ENCODE measurements around the gene RAB40C. TPM values are rescaled to one million over a fixed set of nuclear protein-coding genes. Genes with fewer than 3 reads are reported as not detected.

The RAB40C gene
- total and polyA plus RNA-seq, 4 donors = 6.1 to 11.0 (median 9.2) TPM

GRCh38 chr16:572865-573650, 16.8 kb upstream of the RAB40C start:
- Histone ChIP-seq H3K27ac (ENCODE audit: low read depth in 1 of 2, low read length in 2 of 2) (no peak overlapping the region), H3K36me3 (ENCODE audit: control insufficient read depth in 4 of 4, insufficient read depth in 3 of 4, low read depth in 1 of 4, low read length in 3 of 4) (peaks cover 0 to 7% (median under 1%) of the 10 kb centered on the region in 4 donors), H3K9me3 (ENCODE audit: control insufficient read depth in 4 of 4, low read length in 3 of 4) (no peaks in the 10 kb centered on the region), H3K4me3 (ENCODE audit: low read depth in 1 of 3, low read length in 3 of 3) (no peak overlapping the region), H3K27me3 (ENCODE audit: control insufficient read depth in 4 of 4, insufficient read depth in 4 of 4, low read length in 3 of 4) (no peaks in the 10 kb centered on the region), H3K4me1 (ENCODE audit: control insufficient read depth in 4 of 4, insufficient read depth in 4 of 4, low read length in 3 of 4) (peaks cover 5 to 34% (median 16%) of the 10 kb centered on the region in 4 donors), H3K9ac (ENCODE audit: low read depth in 1 of 2, low read length in 2 of 2) (no peak overlapping the region)
- 90% methylated on average over 27 of the region's 27 CpGs for WGBS
- no peak for DNase-seq (ENCODE audit: low spot score)
- TF ChIP-seq, protein P1, sequence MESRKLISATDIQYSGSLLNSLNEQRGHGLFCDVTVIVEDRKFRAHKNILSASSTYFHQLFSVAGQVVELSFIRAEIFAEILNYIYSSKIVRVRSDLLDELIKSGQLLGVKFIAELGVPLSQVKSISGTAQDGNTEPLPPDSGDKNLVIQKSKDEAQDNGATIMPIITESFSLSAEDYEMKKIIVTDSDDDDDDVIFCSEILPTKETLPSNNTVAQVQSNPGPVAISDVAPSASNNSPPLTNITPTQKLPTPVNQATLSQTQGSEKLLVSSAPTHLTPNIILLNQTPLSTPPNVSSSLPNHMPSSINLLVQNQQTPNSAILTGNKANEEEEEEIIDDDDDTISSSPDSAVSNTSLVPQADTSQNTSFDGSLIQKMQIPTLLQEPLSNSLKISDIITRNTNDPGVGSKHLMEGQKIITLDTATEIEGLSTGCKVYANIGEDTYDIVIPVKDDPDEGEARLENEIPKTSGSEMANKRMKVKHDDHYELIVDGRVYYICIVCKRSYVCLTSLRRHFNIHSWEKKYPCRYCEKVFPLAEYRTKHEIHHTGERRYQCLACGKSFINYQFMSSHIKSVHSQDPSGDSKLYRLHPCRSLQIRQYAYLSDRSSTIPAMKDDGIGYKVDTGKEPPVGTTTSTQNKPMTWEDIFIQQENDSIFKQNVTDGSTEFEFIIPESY (IDR thresholded peaks at IDR 0.05) = no peak
- TF ChIP-seq GABPA (IDR thresholded peaks at IDR 0.05 in 1 of 2, conservative IDR thresholded peaks at IDR 0.05 in 1 of 2) (no peak), YY1 (IDR thresholded peaks at IDR 0.05) (no peak), MAX (IDR thresholded peaks at IDR 0.05) (no peak), EGR1 (IDR thresholded peaks at IDR 0.05; ENCODE audit: low read depth in 2 of 2) (no peak), CTCF (IDR thresholded peaks at IDR 0.05; ENCODE audit: low read depth, low read length, missing input control) (no peak), NR2F2 (IDR thresholded peaks at IDR 0.05) (no peak), REST (IDR thresholded peaks at IDR 0.05) (no peak), HNF4A (conservative IDR thresholded peaks at IDR 0.05) (no peak)
- TF ChIP-seq, protein P2, sequence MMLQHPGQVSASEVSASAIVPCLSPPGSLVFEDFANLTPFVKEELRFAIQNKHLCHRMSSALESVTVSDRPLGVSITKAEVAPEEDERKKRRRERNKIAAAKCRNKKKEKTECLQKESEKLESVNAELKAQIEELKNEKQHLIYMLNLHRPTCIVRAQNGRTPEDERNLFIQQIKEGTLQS (IDR thresholded peaks at IDR 0.05) = no peak

DNA sequence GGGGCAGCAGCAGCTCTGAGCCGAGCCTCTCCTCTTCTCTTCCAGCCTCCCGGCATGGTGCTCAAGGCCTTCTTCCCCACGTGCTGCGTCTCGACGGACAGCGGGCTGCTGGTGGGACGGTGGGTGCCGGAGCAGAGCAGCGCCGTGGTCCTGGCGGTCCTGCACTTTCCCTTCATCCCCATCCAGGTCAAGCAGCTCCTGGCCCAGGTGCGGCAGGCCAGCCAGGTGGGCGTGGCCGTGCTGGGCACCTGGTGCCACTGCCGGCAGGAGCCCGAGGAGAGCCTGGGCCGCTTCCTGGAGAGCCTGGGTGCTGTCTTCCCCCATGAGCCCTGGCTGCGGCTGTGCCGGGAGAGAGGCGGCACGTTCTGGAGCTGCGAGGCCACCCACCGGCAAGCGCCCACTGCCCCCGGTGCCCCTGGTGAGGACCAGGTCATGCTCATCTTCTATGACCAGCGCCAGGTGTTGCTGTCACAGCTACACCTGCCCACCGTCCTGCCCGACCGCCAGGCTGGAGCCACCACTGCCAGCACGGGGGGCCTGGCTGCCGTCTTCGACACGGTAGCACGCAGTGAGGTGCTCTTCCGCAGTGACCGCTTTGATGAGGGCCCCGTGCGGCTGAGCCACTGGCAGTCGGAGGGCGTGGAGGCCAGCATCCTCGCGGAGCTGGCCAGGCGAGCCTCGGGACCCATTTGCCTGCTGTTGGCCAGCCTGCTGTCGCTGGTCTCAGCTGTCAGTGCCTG, 15.7 kb upstream of the RAB40C start:
- Histone ChIP-seq H3K4me3 (ENCODE audit: low read depth in 1 of 3, low read length in 3 of 3) (no peak overlapping the region), H3K9me3 (ENCODE audit: control insufficient read depth in 4 of 4, low read length in 3 of 4) (no peaks in the 10 kb centered on the region), H3K9ac (ENCODE audit: low read depth in 1 of 2, low read length in 2 of 2) (no peak overlapping the region), H3K36me3 (ENCODE audit: control insufficient read depth in 4 of 4, insufficient read depth in 3 of 4, low read depth in 1 of 4, low read length in 3 of 4) (peaks cover 0 to 7% (median under 1%) of the 10 kb centered on the region in 4 donors), H3K4me1 (ENCODE audit: control insufficient read depth in 4 of 4, insufficient read depth in 4 of 4, low read length in 3 of 4) (peaks cover 4 to 33% (median 16%) of the 10 kb centered on the region in 4 donors), H3K27ac (ENCODE audit: low read depth in 1 of 2, low read length in 2 of 2) (no peak overlapping the region), H3K27me3 (ENCODE audit: control insufficient read depth in 4 of 4, insufficient read depth in 4 of 4, low read length in 3 of 4) (no peaks in the 10 kb centered on the region)
- WGBS = 95% methylated on average over 46 of the region's 46 CpGs
- DNase-seq (ENCODE audit: low spot score) = no peak
- no peak for TF ChIP-seq YY1 (IDR thresholded peaks at IDR 0.05)
- TF ChIP-seq EGR1 (IDR thresholded peaks at IDR 0.05; ENCODE audit: low read depth in 2 of 2) = no peak
- no peak for TF ChIP-seq JUND (IDR thresholded peaks at IDR 0.05)
- TF ChIP-seq REST (IDR thresholded peaks at IDR 0.05) = no peak
- no peak for TF ChIP-seq GABPA (IDR thresholded peaks at IDR 0.05 in 1 of 2, conservative IDR thresholded peaks at IDR 0.05 in 1 of 2)
- TF ChIP-seq, protein P1 (IDR thresholded peaks at IDR 0.05) = no peak
- no peak for TF ChIP-seq FOXA1 (IDR thresholded peaks at IDR 0.05)
- TF ChIP-seq TAF1 (conservative IDR thresholded peaks at IDR 0.05) = no peak
- TF ChIP-seq HNF4A (conservative IDR thresholded peaks at IDR 0.05) = no peak
- TF ChIP-seq RAD21 (IDR thresholded peaks at IDR 0.05) = no peak

Measured in liver (tissue), 9 donors.